Hypothalamus (tissue), 51 donors: ENCODE data around the gene STARD7.
A peak's percentile ranks its signal among the peaks of the same experiment; 100 is the strongest.
"Not testable (repeated sequence)": the region's sequence is repeated elsewhere in the genome, so short reads cannot be mapped to it uniquely, and the experiment has no call there.

Experiments used
- DNase-seq, 51 donors: peaks; one replicate each; lab custom pipeline; 2025; lab: John Stamatoyannopoulos, UW

The STARD7 gene

GRCh38 chr2:96151595-96152303 lies 56.9 kb downstream of the STARD7 start:
- DNase-seq: no peak

- DNase-seq: no peak
Measured at GRCh38 chr2:96150791-96151594, 57.6 kb downstream of the STARD7 start.

GRCh38 chr2:96150007-96150640 lies 58.5 kb downstream of the STARD7 start:
- no peak for DNase-seq

GRCh38 chr2:96148410-96149217 lies 60.0 kb downstream of the STARD7 start:
- peak in 13 of 51 donors; percentile 9 to 70 (median 35) for DNase-seq

- DNase-seq: no peak
Measured at GRCh38 chr2:96147593-96148201, 60.9 kb downstream of the STARD7 start.

- no peak for DNase-seq
Measured at GRCh38 chr2:96146881-96147592, 61.6 kb downstream of the STARD7 start.

GRCh38 chr2:96146153-96146880 lies 62.3 kb downstream of the STARD7 start:
- DNase-seq: peak in 17 of 51 donors; percentile 2 to 51 (median 21)

- DNase-seq: no peak
Measured at GRCh38 chr2:96145848-96146152, 62.8 kb downstream of the STARD7 start.

GRCh38 chr2:96145036-96145847 lies 63.4 kb downstream of the STARD7 start, which contains the start of gene DUSP2:
Gene DUSP2 (minus strand): TSS chr2:96145440. CDS start chr2:96145354, 86 bp downstream.
- peak in 38 of 51 donors; percentile 16 to 84 (median 50) for DNase-seq

- no peak for DNase-seq
Measured at GRCh38 chr2:96144481-96145035, 64.1 kb downstream of the STARD7 start.

- DNase-seq: peak in 1 of 51 donors; percentile 23
Measured at GRCh38 chr2:96143848-96144480, 64.7 kb downstream of the STARD7 start.

- no peak for DNase-seq
Measured at GRCh38 chr2:96143231-96143847, 65.3 kb downstream of the STARD7 start.

GRCh38 chr2:96142217-96143113 lies 66.2 kb downstream of the STARD7 start:
- no peak for DNase-seq

GRCh38 chr2:96141624-96141967 lies 67.0 kb downstream of the STARD7 start:
- DNase-seq: not testable (repeated sequence)

- DNase-seq: no peak
Measured at GRCh38 chr2:96140941-96141623, 67.5 kb downstream of the STARD7 start.
